Dendritic cell treated with granulocyte-macrophage colony-stimulating factor and Interleukin-4, amounts not matched to agents 40 ng/mL and 50 ng/mL, for 4 days (primary cell): ENCODE data around the gene CTSE.
"Not testable (repeated sequence)": the region's sequence is repeated elsewhere in the genome, so short reads cannot be mapped to it uniquely, and the experiment has no call there.

Source experiments
- H3K27ac Mint-ChIP-seq: one replicate; pipeline ENCODE4 v1.8.0; 2022; ENCODE audit warnings: mild to moderate bottlenecking, mixed read lengths
- H3K27me3 Mint-ChIP-seq: one replicate; pipeline ENCODE4 v1.8.0; 2022; ENCODE audit warnings: mild to moderate bottlenecking, mixed read lengths
- H3K36me3 Mint-ChIP-seq: one replicate; pipeline ENCODE4 v1.8.0; 2022; ENCODE audit warnings: low read depth, mixed read lengths
- H3K4me1 Mint-ChIP-seq: one replicate; pipeline ENCODE4 v1.8.0; 2022; ENCODE audit warnings: low read depth, mixed read lengths
- H3K4me3 Mint-ChIP-seq: one replicate; pipeline ENCODE4 v1.8.0; 2022; ENCODE audit warnings: mild to moderate bottlenecking, moderate library complexity, mixed read lengths
- H3K9me3 Mint-ChIP-seq: one replicate; pipeline ENCODE4 v1.8.0; 2022; ENCODE audit warnings: mixed read lengths
- intact Hi-C: fragments of 100-400 bp; cut with micrococcal nuclease; formaldehyde crosslinking; loops from one replicate; pipeline ENCODE4 v1.15.0; 2022

The CTSE gene

GRCh38 chr1:206023695-206024094 lies at the start of gene CTSE:
Gene CTSE, minus strand, starts transcription at chr1:206023895. Its CDS starts 104 bp downstream, at chr1:206023791.
- no peaks in the 10 kb centered on the region for H3K36me3 Mint-ChIP-seq
- H3K4me3 Mint-ChIP-seq: no peak within 1 kb of the TSS
- H3K27ac Mint-ChIP-seq: no peak within 1 kb of the TSS
- intact Hi-C loops: no loop called here
- no peaks in the 10 kb centered on the region for H3K9me3 Mint-ChIP-seq
- H3K27me3 Mint-ChIP-seq: peaks cover 11% of the 10 kb centered on the region
- peaks cover 26% of the 10 kb centered on the region for H3K4me1 Mint-ChIP-seq

- Mint-ChIP-seq H3K4me3 (no peak overlapping the region), H3K27me3 (peaks cover 11% of the 10 kb centered on the region), H3K9me3 (no peaks in the 10 kb centered on the region), H3K36me3 (no peaks in the 10 kb centered on the region), H3K27ac (no peak overlapping the region), H3K4me1 (peaks cover 35% of the 10 kb centered on the region)
- intact Hi-C loops: no loop called here
These were observed 47.1 kb upstream of the CTSE start for GRCh38 chr1:206070627-206071304.

GRCh38 chr1:206068314-206068713 lies 44.6 kb upstream of the CTSE start:
- Mint-ChIP-seq H3K4me1 (peaks cover 28% of the 10 kb centered on the region), H3K27ac (peak overlapping the region; percentile 61), H3K36me3 (no peaks in the 10 kb centered on the region), H3K9me3 (no peaks in the 10 kb centered on the region), H3K4me3 (no peak overlapping the region), H3K27me3 (peaks cover 11% of the 10 kb centered on the region)
- intact Hi-C loops: no loop called here

- H3K4me3 Mint-ChIP-seq: no peak overlapping the region
- peaks cover 11% of the 10 kb centered on the region for H3K27me3 Mint-ChIP-seq
- peak overlapping the region; percentile 61 for H3K27ac Mint-ChIP-seq
- H3K36me3 Mint-ChIP-seq: no peaks in the 10 kb centered on the region
- H3K4me1 Mint-ChIP-seq: peaks cover 28% of the 10 kb centered on the region
- H3K9me3 Mint-ChIP-seq: no peaks in the 10 kb centered on the region
- intact Hi-C loops: no loop called here
These were observed 44.0 kb upstream of the CTSE start for GRCh38 chr1:206067486-206068227.

- H3K27me3 Mint-ChIP-seq: peaks cover 11% of the 10 kb centered on the region
- no peaks in the 10 kb centered on the region for H3K36me3 Mint-ChIP-seq
- H3K9me3 Mint-ChIP-seq: no peaks in the 10 kb centered on the region
- intact Hi-C loops: no loop called here
- peaks cover 28% of the 10 kb centered on the region for H3K4me1 Mint-ChIP-seq
- no peak overlapping the region for H3K4me3 Mint-ChIP-seq
- H3K27ac Mint-ChIP-seq: peak overlapping the region; percentile 52
These were observed 42.9 kb upstream of the CTSE start for GRCh38 chr1:206066479-206067171.

GRCh38 chr1:206065547-206066145 lies 42.0 kb upstream of the CTSE start:
- Mint-ChIP-seq H3K4me3 (no peak overlapping the region), H3K27me3 (peaks cover 11% of the 10 kb centered on the region), H3K27ac (no peak overlapping the region), H3K4me1 (peaks cover 28% of the 10 kb centered on the region), H3K9me3 (no peaks in the 10 kb centered on the region), H3K36me3 (no peaks in the 10 kb centered on the region)
- intact Hi-C loops: no loop called here

GRCh38 chr1:206064501-206064900 lies 40.8 kb upstream of the CTSE start:
- H3K9me3 Mint-ChIP-seq, H3K36me3 Mint-ChIP-seq, H3K4me3 Mint-ChIP-seq, H3K27ac Mint-ChIP-seq, intact Hi-C loops: not testable (repeated sequence)
- peaks cover 33% of the 10 kb centered on the region for H3K4me1 Mint-ChIP-seq
- H3K27me3 Mint-ChIP-seq: peaks cover 11% of the 10 kb centered on the region

GRCh38 chr1:206064001-206064400 lies 40.3 kb upstream of the CTSE start:
- H3K27ac Mint-ChIP-seq, intact Hi-C loops, H3K4me3 Mint-ChIP-seq, H3K9me3 Mint-ChIP-seq, H3K36me3 Mint-ChIP-seq: not testable (repeated sequence)
- peaks cover 38% of the 10 kb centered on the region for H3K4me1 Mint-ChIP-seq
- H3K27me3 Mint-ChIP-seq: peaks cover 11% of the 10 kb centered on the region

- H3K4me1 Mint-ChIP-seq: peaks cover 23% of the 10 kb centered on the region
- H3K36me3 Mint-ChIP-seq: no peaks in the 10 kb centered on the region
- no peak overlapping the region for H3K4me3 Mint-ChIP-seq
- no peaks in the 10 kb centered on the region for H3K9me3 Mint-ChIP-seq
- peaks cover 3% of the 10 kb centered on the region for H3K27me3 Mint-ChIP-seq
- intact Hi-C loops: no loop called here
- no peak overlapping the region for H3K27ac Mint-ChIP-seq
These were observed 38.8 kb upstream of the CTSE start for GRCh38 chr1:206062464-206062863.

- Mint-ChIP-seq H3K27me3 (no peaks in the 10 kb centered on the region), H3K4me1 (peaks cover 10% of the 10 kb centered on the region), H3K4me3 (no peak overlapping the region), H3K9me3 (no peaks in the 10 kb centered on the region), H3K36me3 (no peaks in the 10 kb centered on the region), H3K27ac (no peak overlapping the region)
- intact Hi-C loops: no loop called here
These were observed 37.1 kb upstream of the CTSE start for GRCh38 chr1:206060844-206061243.

GRCh38 chr1:206059355-206059915 lies 35.7 kb upstream of the CTSE start:
- Mint-ChIP-seq H3K27ac (no peak overlapping the region), H3K9me3 (no peaks in the 10 kb centered on the region), H3K4me1 (peaks cover 10% of the 10 kb centered on the region), H3K4me3 (no peak overlapping the region), H3K36me3 (no peaks in the 10 kb centered on the region), H3K27me3 (no peaks in the 10 kb centered on the region)
- intact Hi-C loops: no loop called here

GRCh38 chr1:206058927-206059292 lies 35.2 kb upstream of the CTSE start:
- Mint-ChIP-seq H3K27ac (no peak overlapping the region), H3K27me3 (no peaks in the 10 kb centered on the region), H3K9me3 (no peaks in the 10 kb centered on the region), H3K36me3 (no peaks in the 10 kb centered on the region), H3K4me3 (no peak overlapping the region), H3K4me1 (peaks cover 10% of the 10 kb centered on the region)
- intact Hi-C loops: no loop called here

GRCh38 chr1:206058289-206058926 lies 34.7 kb upstream of the CTSE start:
- H3K4me3 Mint-ChIP-seq, intact Hi-C loops, H3K27me3 Mint-ChIP-seq, H3K27ac Mint-ChIP-seq, H3K9me3 Mint-ChIP-seq, H3K36me3 Mint-ChIP-seq: not testable (repeated sequence)
- H3K4me1 Mint-ChIP-seq: peaks cover 14% of the 10 kb centered on the region
